GM12891 (cell line): Measurements from ENCODE around the gene BLMH.

Source experiments
- PAX5 ChIP-seq: IDR thresholded peaks from 2 replicates; pipeline ENCODE4 v1.6.1; 2011; ENCODE audit warnings: low read length, moderate library complexity, mild to moderate bottlenecking; ENCODE audit not compliant: insufficient read depth, severe bottlenecking
- POLR2A ChIP-seq: IDR thresholded peaks from 2 replicates; pipeline ENCODE4 v1.6.1; 2011; ENCODE audit warnings: low read depth, low read length, control low read depth
- POLR2AphosphoS5 ChIP-seq: IDR thresholded peaks from 2 replicates; pipeline ENCODE4 v1.6.1; 2011; ENCODE audit warnings: low read depth, low read length, control low read depth
- POU2F2 ChIP-seq: IDR thresholded peaks from 2 replicates; pipeline ENCODE4 v1.6.1; 2011; ENCODE audit warnings: low read depth, mild to moderate bottlenecking, control low read depth, low read length, moderate library complexity
- SPI1 ChIP-seq: IDR thresholded peaks from 2 replicates; pipeline ENCODE4 v1.6.1; 2011; ENCODE audit warnings: low read depth, low read length, control low read depth
- TAF1 ChIP-seq: IDR thresholded peaks from 2 replicates; pipeline ENCODE4 v1.6.1; 2011; ENCODE audit warnings: low read depth, low read length, control low read depth

DNA sequence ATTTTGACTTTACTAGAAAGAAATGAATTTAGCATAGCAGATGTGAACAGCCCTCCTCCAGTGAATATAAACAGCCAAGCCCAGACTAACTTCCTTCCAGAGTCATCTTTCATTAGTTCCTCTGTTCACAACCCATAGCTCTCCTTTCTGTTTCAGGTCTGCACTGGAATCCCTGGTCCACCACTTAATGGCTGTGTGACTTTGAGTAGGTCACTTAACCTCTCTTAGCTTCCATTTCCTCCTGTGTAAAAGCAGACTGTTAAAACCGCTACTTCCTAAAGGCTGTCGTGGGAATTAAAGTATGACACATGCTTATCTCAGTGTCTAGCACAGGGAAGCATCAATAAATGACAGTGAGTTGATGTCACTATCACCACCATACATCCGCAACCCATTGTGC lies 63.7 kb downstream of the BLMH start:
- no peak for TF ChIP-seq POLR2AphosphoS5
- TF ChIP-seq SPI1, result 0 out of 2 replicates have a peak, but pooled peaks have one; percentile 2
- no peak for TF ChIP-seq POLR2A
- no peak for TF ChIP-seq PAX5
- TF ChIP-seq TAF1, result no peak
- TF ChIP-seq POU2F2, result no peak
